ENCODE measurements around the gene TNFRSF4. TPM values are rescaled to one million over a fixed set of nuclear protein-coding genes. Genes with fewer than 3 reads are reported as not detected.
A peak's percentile ranks its signal among the peaks of the same experiment; 100 is the strongest.
"Not testable (repeated sequence)": the region's sequence is repeated elsewhere in the genome, so short reads cannot be mapped to it uniquely, and the experiment has no call there.

TNFRSF4 gene
- total RNA-seq, 1 donor: not detected

GRCh38 chr1:1196431-1197187 lies 17.3 kb downstream of the TNFRSF4 start:
- H3K4me3 ChIP-seq (ENCODE audit: low read depth, low read length): no peak overlapping the region
- DNase-seq (ENCODE audit: low read depth): no peak
- TF ChIP-seq, protein P1, sequence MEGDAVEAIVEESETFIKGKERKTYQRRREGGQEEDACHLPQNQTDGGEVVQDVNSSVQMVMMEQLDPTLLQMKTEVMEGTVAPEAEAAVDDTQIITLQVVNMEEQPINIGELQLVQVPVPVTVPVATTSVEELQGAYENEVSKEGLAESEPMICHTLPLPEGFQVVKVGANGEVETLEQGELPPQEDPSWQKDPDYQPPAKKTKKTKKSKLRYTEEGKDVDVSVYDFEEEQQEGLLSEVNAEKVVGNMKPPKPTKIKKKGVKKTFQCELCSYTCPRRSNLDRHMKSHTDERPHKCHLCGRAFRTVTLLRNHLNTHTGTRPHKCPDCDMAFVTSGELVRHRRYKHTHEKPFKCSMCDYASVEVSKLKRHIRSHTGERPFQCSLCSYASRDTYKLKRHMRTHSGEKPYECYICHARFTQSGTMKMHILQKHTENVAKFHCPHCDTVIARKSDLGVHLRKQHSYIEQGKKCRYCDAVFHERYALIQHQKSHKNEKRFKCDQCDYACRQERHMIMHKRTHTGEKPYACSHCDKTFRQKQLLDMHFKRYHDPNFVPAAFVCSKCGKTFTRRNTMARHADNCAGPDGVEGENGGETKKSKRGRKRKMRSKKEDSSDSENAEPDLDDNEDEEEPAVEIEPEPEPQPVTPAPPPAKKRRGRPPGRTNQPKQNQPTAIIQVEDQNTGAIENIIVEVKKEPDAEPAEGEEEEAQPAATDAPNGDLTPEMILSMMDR (IDR thresholded peaks at IDR 0.05; ENCODE audit: insufficient read depth, low read length): no peak

- DNase-seq (ENCODE audit: low read depth); H3K4me3 ChIP-seq (ENCODE audit: low read depth, low read length): not testable (repeated sequence)
These were observed 18.2 kb downstream of the TNFRSF4 start for GRCh38 chr1:1195726-1196125.

DNA sequence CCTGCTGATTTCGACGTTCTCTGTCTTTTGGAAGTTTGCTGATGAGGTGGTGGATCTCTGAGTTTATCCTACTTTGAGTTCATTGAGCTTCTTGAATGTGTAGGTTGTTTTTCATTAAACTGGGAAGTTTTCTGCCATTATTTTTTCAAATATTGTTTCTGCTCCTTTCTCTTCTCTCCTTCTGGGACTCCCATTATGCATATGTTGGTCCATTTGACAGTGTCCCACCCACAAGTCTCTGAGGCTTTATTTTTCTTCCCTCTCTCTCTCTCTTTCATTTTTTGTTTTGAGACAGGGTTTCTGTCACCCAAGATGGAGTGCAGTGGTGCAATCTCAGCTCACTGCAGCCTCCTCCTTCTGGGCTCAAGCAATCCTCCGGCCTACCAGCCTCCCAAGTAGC lies 19.2 kb downstream of the TNFRSF4 start:
- no peak overlapping the region for H3K4me3 ChIP-seq (ENCODE audit: low read depth, low read length)
- no peak for DNase-seq (ENCODE audit: low read depth)
- TF ChIP-seq, protein P1 (IDR thresholded peaks at IDR 0.05; ENCODE audit: insufficient read depth, low read length): no peak

GRCh38 chr1:1191734-1192133 lies 22.2 kb downstream of the TNFRSF4 start:
- no peak for DNase-seq (ENCODE audit: low read depth)
- TF ChIP-seq, protein P1 (IDR thresholded peaks at IDR 0.05; ENCODE audit: insufficient read depth, low read length): no peak
- H3K4me3 ChIP-seq (ENCODE audit: low read depth, low read length): no peak overlapping the region

GRCh38 chr1:1189111-1189510 lies 24.8 kb downstream of the TNFRSF4 start:
- no peak for DNase-seq (ENCODE audit: low read depth)
- TF ChIP-seq, protein P1 (IDR thresholded peaks at IDR 0.05; ENCODE audit: insufficient read depth, low read length): no peak
- H3K4me3 ChIP-seq (ENCODE audit: low read depth, low read length): no peak overlapping the region

DNA sequence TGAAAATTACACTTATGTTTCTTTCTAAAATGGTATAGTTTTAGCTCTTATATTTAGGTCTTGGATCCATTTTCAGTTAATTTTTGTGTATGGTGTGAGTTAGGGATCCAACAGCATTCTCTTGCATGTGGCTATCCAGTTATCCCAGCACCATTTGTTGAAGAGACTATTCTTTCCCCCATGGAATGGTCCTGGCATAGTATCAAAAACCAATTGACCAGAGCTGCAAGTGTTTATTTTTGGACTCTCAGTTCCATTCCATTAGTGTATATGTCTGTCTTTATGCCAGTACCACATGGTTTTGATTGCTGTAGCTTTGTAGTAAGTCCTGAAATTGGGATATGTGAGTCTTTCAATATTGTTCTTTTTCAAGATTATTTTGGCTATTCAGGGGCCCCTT lies 26.0 kb downstream of the TNFRSF4 start:
- TF ChIP-seq, protein P1 (IDR thresholded peaks at IDR 0.05; ENCODE audit: insufficient read depth, low read length): no peak
- H3K4me3 ChIP-seq (ENCODE audit: low read depth, low read length): no peak overlapping the region
- DNase-seq (ENCODE audit: low read depth): peak; percentile 75

GRCh38 chr1:1185101-1185765 lies 28.7 kb downstream of the TNFRSF4 start:
- no peak overlapping the region for H3K4me3 ChIP-seq (ENCODE audit: low read depth, low read length)
- no peak for DNase-seq (ENCODE audit: low read depth)
- TF ChIP-seq, protein P1 (IDR thresholded peaks at IDR 0.05; ENCODE audit: insufficient read depth, low read length): no peak
